ENCODE data around the gene GC.

- TF ChIP-seq CTCF (IDR thresholded peaks at IDR 0.05) (no peak), EP300 (IDR thresholded peaks at IDR 0.05) (no peak)
Observed at GRCh38 chr4:71732706-71733105, 51.2 kb downstream of the GC start.

All from ovary (tissue), 3 donors.